GM12873 (cell line): ENCODE data around the gene SUMO2.

Source experiments
- CTCF ChIP-seq: IDR thresholded peaks from 2 replicates; pipeline ENCODE4 v1.5.1; 2012; ENCODE audit warnings: low read depth, mild to moderate bottlenecking, moderate library complexity, low read length, control low read depth; ENCODE audit not compliant: insufficient read depth; ENCODE audit errors: missing control alignments

Gene SUMO2

GRCh38 chr17:75151930-75152329, 30.8 kb downstream of the SUMO2 start:
- no peak for TF ChIP-seq CTCF

- TF ChIP-seq CTCF, result no peak
Measured at GRCh38 chr17:75147878-75148546, 34.7 kb downstream of the SUMO2 start.

GRCh38 chr17:75146592-75146991, 36.2 kb downstream of the SUMO2 start:
- no peak for TF ChIP-seq CTCF

- no peak for TF ChIP-seq CTCF
Measured at GRCh38 chr17:75144816-75145512, 37.8 kb downstream of the SUMO2 start.

GRCh38 chr17:75142236-75142971, 40.4 kb downstream of the SUMO2 start:
- no peak for TF ChIP-seq CTCF

GRCh38 chr17:75138519-75138918, 44.2 kb downstream of the SUMO2 start:
- TF ChIP-seq CTCF, result no peak

GRCh38 chr17:75135946-75136345, 46.8 kb downstream of the SUMO2 start:
- TF ChIP-seq CTCF, result no peak
